DMS153 treated with DMSO at 0.1 percent for 48 hours (cell line): Measurements from ENCODE around the gene NOX5.

Source experiments
- DNase-seq: peaks from one replicate; lab custom pipeline; 2025; ENCODE audit not compliant: unreplicated experiment; lab: John Stamatoyannopoulos, UW

The NOX5 gene

DNA sequence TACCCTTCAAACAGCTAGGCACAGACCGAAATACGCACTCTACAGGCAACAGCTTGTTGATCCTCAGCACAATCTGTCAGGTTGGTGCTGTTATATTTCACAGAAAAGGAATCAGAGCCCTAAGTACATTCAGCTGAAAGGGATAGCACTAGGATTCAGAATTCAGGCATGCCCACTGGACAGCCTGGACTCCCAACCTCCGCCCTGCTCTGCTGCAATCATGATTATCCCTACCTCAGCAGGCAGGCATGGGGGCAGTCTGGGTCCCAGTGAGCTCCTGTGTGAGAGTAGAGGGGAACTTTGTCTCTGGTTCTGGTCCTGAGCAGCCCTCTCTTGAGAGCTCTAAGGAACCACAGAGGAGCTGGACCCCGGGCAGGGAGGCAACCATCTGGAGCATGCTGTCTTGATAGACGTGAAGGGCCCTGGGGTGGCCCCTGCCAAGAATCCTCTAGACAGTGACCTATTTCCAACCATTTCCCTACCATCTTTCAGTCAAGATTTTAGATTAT, 23.4 kb upstream of the NOX5 start:
- DNase-seq, result no peak

DNA sequence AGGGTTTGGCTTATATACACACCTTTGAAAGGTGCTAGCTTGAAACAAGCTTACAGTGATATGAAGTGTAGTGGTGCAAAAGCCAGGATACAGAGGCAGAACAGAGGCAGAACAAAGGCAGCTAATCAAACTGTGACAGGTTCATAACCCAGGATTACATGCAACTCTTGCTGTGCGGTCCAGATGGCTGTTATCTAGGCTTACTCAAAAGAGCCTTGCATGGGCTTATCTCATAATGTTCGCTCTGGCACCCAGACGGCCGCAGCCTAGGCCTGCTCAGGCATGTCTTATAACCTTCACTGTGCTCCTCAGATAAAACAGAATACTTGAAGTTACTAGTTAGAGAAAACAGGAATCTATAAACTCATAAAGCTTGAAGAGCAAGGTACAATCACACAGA, 22.8 kb upstream of the NOX5 start:
- no peak for DNase-seq

DNA sequence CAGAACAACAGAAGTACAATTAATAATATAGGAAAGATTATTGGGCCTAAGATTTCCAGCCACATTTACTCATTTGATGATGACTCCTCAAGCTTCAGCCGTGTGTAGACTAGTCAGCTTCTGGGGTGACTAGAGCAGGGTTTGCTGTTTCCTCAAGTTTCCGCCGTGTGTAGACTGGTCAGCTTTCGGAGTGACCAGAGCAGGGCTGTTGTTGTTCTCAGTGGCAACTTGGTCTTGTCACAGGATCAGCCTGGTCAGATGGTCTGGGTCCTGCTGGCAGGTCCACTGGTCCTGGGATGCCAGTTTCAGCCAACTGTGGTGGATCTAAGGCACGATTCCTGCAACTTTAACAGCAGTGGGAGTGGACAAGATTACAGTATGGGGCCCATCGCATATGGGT, 21.8 kb upstream of the NOX5 start:
- DNase-seq, result no peak

DNA sequence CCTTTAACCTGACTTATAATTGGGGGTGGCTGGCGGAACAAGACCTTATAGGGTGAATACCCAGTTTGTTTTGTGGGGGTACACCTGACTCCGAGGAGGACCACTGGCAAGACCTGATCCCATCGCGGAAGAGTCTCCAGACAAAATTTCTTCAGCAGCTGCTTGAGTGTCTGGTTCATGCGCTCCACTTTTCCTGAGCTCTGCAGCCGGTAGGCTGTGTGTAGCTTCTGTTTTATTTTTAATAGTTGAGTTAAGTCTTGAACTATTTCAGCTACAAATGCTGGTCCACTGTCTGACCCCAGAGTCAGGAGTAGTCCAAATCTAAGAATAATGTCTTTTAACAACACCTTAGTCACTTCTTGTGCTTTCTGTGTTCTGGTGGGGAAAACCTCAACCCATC, 21.2 kb upstream of the NOX5 start:
- no peak for DNase-seq

DNA sequence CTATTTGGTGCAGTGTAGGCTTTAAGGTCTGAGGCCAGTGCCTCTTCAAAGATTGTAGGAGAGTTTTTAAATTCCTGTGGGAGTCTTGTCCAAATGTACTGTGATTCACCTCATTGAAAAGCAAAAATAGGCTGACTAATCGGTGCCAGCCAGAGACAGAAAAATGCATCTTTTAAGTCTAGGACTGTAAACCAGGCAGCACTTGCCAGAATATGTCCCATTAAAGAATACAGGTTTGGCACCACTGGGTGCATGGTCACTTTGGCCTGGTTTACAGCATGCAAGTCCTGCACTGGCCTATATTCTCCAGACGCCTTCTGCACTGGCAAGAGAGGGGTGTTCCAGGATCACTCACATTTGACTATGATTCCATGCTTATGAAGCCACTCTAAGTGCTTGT, 20.3 kb upstream of the NOX5 start:
- no peak for DNase-seq

DNA sequence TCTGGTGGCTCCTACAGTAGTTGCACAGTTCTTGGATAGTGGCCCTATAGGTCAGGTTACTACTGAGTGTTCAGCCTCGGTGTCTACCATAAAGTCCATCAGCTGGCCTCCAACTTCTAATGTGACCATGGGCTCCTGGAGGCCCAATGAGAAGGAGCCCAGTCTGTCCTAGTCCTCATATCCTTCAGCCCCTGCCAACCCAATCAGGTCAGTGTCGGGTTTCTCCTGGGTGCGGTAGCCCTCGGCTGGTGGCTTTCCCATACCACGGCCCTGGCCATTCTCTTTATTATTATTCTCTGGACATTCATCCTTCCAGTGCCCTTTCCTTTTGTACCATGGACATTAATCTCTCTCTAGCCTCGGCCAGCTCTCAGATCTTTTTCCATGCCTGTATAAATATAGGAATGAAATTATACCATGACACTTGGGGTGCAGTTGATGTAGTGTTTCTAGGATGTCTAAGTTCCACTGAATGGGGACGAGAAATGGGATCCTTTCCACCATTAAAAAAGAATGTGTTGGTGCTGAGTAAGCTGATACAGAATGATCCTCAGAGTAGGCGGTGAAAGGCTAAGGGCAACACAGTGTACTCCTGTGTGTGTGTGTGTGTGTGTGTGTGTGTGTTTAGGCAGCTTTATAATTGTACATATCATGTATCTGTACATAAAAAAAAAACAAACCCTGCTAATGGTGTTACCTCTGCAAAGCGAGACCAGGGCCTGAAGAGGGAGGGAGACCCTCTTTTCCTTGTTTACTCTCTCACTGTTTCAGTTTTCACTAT, 19.3 kb upstream of the NOX5 start:
- DNase-seq, result no peak

DNA sequence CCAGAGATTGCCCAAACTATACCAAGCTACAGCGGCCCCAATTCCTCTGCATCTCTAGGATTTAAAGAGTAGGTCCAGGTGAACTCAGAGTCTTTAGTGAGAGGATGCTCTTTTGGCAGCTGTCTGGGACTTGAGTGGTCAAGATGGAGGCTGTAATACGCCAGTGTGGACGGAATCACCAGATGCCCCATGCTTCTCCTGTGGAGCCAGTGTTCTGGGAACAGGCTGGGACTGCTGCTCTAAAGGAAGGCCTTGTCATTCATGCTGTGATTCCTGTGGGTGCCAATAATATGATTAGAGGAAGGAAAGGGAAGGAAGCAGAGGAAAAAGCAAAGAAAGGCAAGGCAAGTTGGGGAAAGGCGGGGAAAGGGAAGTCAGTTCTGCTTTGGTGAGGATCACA, 17.4 kb upstream of the NOX5 start:
- no peak for DNase-seq

DNA sequence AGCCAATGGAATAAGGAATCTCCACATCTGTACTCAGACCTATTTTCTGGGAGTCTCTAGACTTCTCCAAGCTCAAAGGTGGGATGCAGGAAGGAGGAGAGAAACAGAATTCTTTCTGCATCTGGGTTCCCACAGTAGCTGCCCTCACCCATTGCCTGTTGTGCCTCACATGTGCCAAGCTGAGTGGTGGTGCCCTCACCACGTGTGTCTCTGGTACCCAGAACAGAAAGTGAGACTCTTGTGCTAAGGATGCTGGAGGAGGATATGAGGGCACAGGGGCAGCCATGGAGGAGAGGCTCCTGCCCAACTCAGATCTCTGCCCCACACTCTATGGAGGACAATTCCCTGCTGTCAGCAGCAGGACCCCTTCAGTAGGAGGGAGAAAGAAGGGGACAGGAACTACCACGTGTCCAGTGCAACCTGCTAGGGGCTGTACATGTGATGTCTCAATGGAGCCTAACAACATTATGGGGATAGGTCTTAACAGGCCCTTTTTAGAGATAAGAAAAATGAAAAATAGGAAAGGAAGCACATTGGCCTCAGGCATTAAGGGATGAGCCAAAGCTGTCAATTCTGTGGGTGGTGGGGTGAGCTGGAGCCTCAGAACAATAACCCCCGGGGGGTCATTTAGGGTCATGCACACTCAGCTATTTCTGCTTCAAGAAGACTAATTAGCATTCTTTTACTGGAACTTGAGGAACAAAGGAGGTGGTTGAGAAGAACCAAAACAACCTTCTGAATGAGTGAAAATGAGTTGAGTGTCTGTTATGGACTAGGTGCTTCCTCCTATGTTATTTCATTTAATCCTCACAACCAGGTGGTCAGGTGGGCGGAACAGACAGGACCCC, 16.3 kb upstream of the NOX5 start:
- DNase-seq, result no peak

DNA sequence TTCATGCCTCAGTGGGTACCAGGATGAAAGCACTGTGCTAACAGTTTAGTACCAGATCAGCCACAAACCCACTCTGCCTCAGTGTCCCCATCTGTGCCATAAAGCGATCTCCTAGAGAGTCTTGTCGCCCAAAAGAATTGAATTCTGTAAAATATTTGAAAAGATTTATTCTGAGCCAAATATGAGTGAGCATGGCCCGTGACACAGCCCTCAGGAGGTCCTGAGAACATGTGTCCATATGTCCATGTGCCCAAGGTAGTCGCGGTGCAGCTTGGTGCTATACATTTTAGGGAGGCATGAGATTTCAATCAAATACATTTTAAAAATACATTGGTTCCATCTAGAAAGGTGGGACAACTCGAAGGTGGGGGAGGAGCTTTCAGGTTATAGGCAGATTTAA, 15.4 kb upstream of the NOX5 start:
- no peak for DNase-seq

DNA sequence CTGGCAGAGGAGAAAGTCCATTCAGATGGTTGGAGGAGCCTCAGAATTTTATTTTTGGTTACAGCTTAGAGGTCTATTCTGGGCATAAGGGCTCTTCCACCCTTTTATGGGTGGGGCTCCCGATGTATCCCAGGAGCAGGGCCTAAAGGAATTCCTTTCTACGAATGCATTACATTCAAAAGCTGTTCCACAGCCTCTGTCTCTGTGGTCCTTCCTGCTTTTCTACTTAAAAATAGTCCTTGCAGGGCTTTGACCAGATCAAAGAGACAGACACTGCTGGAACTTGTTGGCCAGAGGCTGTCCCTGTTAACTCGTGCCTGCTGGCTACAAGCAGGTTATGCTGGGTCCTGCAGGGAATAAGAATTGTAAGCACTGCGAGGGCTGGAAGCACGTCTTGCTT, 14.4 kb upstream of the NOX5 start:
- no peak for DNase-seq

DNA sequence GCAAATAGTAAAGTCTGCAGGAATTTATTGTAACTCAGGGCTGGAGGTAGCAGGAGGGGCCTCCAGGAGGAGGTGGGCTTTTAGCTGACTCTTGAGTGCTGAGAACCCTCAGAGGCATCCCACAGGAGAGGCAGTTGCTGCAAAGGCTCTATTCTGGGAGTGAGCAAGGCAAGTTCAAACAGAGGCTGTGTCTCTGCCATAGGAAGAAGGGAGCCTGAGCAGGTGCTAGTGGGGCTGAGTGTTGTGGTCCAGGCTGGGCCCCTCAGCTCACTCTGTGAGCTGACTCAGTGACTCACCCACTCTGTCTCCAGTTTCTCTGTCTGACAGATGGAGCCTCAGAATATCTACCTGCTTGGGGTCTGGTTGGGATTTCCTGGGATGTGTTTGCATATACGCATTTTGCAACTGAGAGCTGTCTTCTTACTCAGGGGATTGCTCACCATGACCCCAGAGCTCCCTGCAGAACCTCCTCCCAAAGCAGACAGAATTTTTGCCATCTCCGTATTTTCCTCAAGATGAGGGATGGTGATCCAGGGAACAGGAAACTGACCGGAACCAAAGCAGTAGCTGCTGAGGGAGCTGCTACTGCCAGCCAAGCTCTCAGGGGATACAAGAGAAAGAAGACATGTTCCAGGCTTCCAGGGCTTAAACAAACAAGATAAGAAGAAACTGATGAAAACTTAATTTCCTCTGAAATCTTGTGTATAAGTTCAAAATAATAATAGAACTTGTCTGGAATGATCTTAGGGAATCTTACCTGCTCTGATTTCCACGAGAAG, 13.6 kb upstream of the NOX5 start:
- DNase-seq, result no peak

DNA sequence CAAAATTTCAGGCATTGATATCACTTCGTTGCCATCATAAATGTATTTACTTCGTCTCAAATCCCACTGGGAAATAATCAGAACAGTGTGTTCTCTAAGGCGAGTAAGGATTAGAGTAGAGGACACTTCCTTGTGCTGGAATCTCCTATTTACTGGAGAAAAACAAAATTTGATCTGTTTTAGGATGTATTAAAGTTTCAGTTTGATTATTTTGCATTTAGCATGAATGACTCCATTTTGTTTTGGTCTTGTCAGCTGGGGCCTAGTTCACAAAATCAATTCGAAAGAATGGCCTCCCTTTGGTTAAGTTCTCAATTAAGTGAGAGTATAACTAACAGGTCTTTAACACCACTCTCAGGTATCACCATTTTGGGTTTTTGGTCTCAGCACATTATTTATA, 11.7 kb upstream of the NOX5 start:
- DNase-seq, result no peak

DNA sequence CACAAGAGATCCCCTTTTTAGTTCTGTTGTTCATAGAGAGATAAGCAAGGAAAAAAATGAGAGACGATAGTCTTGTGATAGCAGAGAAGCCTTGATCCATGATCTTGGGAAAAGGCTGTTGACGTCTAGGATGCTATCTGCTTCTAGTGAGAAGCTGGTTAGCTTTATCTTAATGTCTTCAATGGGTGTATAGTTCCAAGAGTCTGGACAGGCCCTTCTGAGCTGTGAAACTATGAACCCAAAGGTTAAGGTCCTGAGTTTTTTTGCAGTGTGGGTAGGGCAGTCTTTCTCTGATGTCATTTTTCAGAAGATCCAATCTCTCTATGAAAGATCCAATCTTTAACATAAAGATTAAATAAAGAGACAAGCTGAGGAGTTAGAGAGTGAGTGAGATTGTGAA, 10.5 kb upstream of the NOX5 start:
- no peak for DNase-seq

DNA sequence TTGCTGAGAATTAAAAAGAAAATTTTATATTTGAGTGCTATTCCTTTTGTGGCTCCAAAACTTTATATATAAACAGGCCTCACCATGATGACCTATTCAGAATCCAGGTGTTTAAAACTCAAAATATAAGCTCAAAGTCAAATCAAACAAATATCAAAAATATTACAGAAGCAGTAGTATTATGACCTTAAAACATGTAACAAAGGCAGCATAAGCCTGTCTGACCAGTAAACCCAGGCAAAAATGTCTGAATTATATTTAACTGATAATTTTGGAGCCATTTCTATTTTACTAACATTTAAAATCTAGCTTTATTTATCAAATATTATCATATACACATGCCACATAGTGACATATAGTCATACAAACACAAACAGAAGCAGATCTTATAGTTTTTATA, 6.4 kb upstream of the NOX5 start:
- DNase-seq, result no peak

DNA sequence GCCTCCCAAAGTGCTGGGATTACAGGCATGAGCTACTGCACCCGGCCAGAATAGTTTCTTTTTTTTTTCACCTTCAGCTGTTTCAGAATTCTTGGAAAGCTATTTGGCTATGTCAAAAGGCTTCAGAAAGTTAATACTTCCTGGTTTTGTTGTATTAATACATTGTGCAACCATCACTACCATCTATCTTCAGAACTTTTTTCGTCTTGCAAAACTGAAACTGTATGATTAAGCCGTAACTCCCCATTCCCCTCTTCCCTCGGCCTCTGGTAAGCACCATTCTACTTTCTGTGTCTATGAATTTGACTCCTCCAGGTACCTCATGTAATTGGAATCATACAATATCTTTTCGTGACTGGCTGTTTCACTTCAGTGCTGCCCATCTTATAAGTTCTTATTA, 5.2 kb upstream of the NOX5 start:
- DNase-seq, result no peak

DNA sequence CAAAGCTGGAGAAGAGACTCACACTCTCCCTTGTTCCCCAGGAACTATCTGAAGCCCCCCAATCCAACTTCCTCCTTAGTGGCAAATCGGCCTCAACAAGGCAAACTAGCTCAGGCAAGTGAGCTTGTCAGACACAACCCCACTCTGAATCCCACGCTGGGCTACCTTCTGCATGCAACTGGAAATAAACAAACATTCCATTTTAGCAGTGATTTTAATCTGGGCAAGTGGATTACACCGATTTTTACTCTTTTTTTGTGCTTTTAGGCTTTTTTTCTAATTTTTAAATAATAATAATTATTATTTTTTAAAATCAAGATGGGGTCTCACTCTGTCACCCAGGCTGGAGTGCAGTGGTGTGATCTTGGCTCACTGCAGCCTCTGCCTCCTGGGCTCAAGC, 2.9 kb upstream of the NOX5 start:
- DNase-seq, result no peak

DNA sequence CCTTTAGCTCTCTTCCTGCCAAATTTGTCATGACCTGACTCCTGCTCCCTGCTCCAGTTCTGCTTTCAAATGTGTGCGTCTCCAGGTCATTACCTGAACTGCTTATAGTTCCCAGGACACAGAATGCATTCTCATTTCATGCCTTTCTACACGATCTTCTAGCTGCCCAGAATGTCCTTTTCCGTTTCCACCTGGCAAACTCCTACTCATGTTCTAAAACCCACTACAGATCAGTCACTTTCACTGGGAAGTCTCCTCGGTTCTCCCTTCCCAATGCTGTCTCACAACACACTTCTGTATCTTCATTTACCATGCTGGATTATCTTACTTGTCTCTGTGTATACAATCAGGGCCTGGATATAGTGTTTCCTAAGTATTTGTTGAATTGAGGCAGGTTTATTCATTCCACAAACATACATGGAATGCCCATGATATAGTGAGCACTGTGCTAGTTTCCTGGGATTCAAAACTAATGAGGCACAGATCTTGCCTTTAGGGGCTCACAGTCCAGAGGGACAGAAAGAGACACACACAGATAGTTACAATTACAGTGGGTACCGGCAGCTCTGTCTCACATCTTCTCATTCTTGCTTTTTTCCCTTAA, 1.6 kb upstream of the NOX5 start:
- DNase-seq, result no peak

DNA sequence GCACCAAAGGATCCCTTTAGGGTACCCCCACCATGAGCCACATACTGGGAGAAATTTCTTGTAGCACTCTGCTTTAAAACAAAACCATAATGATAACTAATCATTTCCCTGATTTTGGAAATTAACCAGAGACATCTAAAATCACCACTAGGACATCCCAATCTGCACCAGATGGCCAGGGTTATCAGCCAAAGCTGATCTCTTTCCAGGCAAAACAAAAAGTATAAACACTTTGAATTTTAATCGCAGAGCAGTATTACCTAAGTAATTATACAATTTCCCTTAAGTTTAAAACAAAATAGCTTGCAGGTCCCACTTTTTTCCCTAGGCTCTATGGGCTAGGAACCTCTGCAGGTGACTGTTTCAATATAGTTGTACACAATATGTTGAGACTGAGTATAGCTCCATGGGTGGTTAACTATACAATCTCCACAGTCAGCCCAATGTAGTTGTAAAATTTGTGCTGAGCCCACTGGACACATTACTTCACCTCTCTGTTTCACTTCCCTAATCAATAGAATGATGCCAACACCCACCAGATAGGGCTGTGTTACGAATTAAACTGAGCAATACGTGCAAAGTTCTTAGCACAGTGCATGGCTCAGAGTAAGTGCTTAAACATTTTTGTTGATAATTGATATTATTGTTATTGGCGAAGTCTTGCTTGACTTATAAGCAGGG, 629 bp upstream of the NOX5 start:
- DNase-seq, result no peak

DNA sequence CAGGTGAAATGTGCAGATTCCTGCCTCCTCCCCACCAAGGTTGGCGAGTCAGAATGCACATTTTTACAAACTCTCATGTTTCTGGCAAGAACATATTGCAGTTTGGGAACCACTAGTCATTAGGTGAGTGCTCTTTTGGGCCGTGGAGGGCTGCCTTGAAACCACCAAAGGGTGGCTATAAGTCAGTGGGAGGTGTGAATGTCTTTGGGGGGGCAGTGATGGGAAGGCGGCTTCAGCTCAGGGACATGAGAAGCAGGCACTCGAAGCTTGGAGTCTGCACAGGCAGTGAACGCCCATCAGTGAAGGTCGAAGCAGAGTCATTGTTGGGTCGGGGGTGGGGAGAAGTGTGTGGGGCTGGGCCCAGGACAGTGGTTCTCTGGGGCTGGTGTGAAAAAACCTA, 1.1 kb downstream of the NOX5 start:
- DNase-seq, result no peak

DNA sequence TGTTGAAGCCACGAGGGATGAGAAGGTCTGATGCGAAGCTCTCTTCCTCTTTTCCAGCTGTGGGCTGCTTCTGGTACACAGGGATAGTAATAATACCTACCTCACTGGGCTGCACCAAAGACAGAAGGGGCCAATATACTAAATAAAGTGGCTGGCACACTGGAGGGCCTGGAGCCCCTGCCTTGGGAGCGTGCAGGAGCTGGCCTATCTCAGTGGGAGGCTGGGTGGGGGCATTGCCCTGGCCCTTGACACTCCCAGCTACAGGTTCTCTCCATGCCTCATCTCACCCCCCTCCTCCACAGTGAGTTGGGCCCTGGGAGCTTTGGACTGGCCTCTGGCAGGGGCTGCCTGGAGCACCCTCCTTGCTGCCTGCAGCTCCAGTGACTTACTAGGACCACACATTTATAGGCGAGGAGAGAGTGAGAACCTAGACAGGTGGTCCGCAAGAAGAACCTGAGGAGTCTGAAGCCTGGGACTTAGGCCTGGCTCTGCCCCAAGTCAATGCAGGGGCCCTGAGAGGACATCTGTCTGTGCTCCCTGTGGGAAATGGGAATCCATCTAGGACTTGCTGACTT, 1.6 kb downstream of the NOX5 start:
- DNase-seq, result no peak
